Liver (tissue), 9 donors: ENCODE results near the gene HOATZ. TPM values are rescaled to one million over a fixed set of nuclear protein-coding genes. Genes with fewer than 3 reads are reported as not detected.

Source experiments
- DNase-seq: peaks from one replicate; pipeline ENCODE4 v3.0.0-alpha.2; 2017; ENCODE audit warnings: low spot score
- H3K27ac ChIP-seq, 2 donors: one replicate each; pipeline ENCODE4 v1.7.0; 2013; ENCODE audit warnings: inconsistent platforms in 2 of 2, low read length in 2 of 2, control low read depth in 1 of 2, low read depth in 1 of 2, mild to moderate bottlenecking in 1 of 2
- H3K27me3 ChIP-seq, 4 donors: one replicate each; pipeline versions ENCODE4 v1.6.1 to v1.7.0; 2013; ENCODE audit warnings: low read length in 3 of 4, inconsistent platforms in 1 of 4, mild to moderate bottlenecking in 1 of 4, moderate library complexity in 1 of 4; ENCODE audit not compliant: control insufficient read depth in 4 of 4, insufficient read depth in 4 of 4
- H3K36me3 ChIP-seq, 4 donors: one replicate each; pipeline versions ENCODE4 v1.6.1 to v1.7.0; 2013; ENCODE audit warnings: low read length in 3 of 4, mild to moderate bottlenecking in 3 of 4, low read depth in 1 of 4, moderate library complexity in 1 of 4; ENCODE audit not compliant: control insufficient read depth in 4 of 4, insufficient read depth in 3 of 4
- H3K4me1 ChIP-seq, 4 donors: one replicate each; pipeline versions ENCODE4 v1.6.1 to v1.7.0; 2013; ENCODE audit warnings: low read length in 3 of 4, mild to moderate bottlenecking in 3 of 4, moderate library complexity in 1 of 4; ENCODE audit not compliant: control insufficient read depth in 4 of 4, insufficient read depth in 4 of 4
- H3K4me3 ChIP-seq, 3 donors: one replicate each; pipeline versions ENCODE4 v1.6.1 to v1.7.0; 2013; ENCODE audit warnings: low read length in 3 of 3, control low read depth in 1 of 3, low read depth in 1 of 3, mild to moderate bottlenecking in 1 of 3
- H3K9ac ChIP-seq, 2 donors: one replicate each; pipeline ENCODE4 v1.7.0; 2013; ENCODE audit warnings: low read length in 2 of 2, mild to moderate bottlenecking in 2 of 2, moderate library complexity in 2 of 2, control low read depth in 1 of 2, low read depth in 1 of 2
- H3K9me3 ChIP-seq, 4 donors: one replicate each; pipeline versions ENCODE4 v1.6.1 to v1.7.0; 2013; ENCODE audit warnings: low read length in 3 of 4; ENCODE audit not compliant: control insufficient read depth in 4 of 4
- EGR1 ChIP-seq, 2 donors: IDR thresholded peaks; 2 replicates each; pipeline ENCODE4 v1.6.1; 2016 to 2018; ENCODE audit warnings: antibody characterized with exemption in 2 of 2, low read depth in 2 of 2
- FOXA1 ChIP-seq: IDR thresholded peaks from 2 replicates; pipeline ENCODE4 v1.6.1; 2016; ENCODE audit warnings: antibody characterized with exemption
- FOXA2 ChIP-seq: IDR thresholded peaks from 2 replicates; pipeline ENCODE4 v1.6.1; 2016; ENCODE audit warnings: antibody characterized with exemption
- GABPA ChIP-seq, 2 donors: IDR thresholded peaks in 1 of 2; conservative IDR thresholded peaks in 1 of 2; 2 replicates each; pipeline ENCODE4 v1.6.1; 2016; ENCODE audit warnings: antibody characterized with exemption in 2 of 2, mild to moderate bottlenecking in 1 of 2, moderate library complexity in 1 of 2
- HNF4A ChIP-seq, 2 donors: conservative IDR thresholded peaks; 2 replicates each; pipeline ENCODE4 v1.6.1; 2016; ENCODE audit warnings: antibody characterized with exemption in 2 of 2, mild to moderate bottlenecking in 2 of 2
- HNF4G ChIP-seq: IDR thresholded peaks from 2 replicates; pipeline ENCODE4 v1.6.1; 2016; ENCODE audit warnings: antibody characterized with exemption
- JUND ChIP-seq, 2 donors: IDR thresholded peaks; 2 replicates each; pipeline ENCODE4 v1.6.1; 2016; ENCODE audit warnings: antibody characterized with exemption in 2 of 2
- NR2F2 ChIP-seq: IDR thresholded peaks from 2 replicates; pipeline ENCODE4 v1.6.1; 2016; ENCODE audit warnings: antibody characterized with exemption
- RAD21 ChIP-seq, 2 donors: IDR thresholded peaks; 2 replicates each; pipeline ENCODE4 v1.6.1; 2016; ENCODE audit warnings: antibody characterized with exemption in 2 of 2, mild to moderate bottlenecking in 2 of 2
- SP1 ChIP-seq: IDR thresholded peaks from 2 replicates; pipeline ENCODE4 v1.6.1; 2018; ENCODE audit warnings: antibody characterized with exemption, mild to moderate bottlenecking
- TAF1 ChIP-seq: conservative IDR thresholded peaks from 2 replicates; pipeline ENCODE4 v1.6.1; 2016; ENCODE audit warnings: antibody characterized with exemption, mild to moderate bottlenecking
- YY1 ChIP-seq: IDR thresholded peaks from 2 replicates; pipeline ENCODE4 v1.6.1; 2016; ENCODE audit warnings: antibody characterized with exemption, mild to moderate bottlenecking
- WGBS: extraction: QIAGEN DNeasy Blood & Tissue Kit; methylation state at CpG from one replicate; pipeline ENCODE4 v1.1.7; 2013; 5-methylcytosine and 5-hydroxymethylcytosine counted together
- polyA plus RNA-seq, 2 donors: library from polyadenylated mRNA; stranded (reverse) in 1 of 2; unstranded in 1 of 2; fragments of 200-250 nt in 1 of 2; fragments of >200 nt in 1 of 2; fragmentation: Nextera tagmentation in 1 of 2; extraction: Ambion mirVana in 1 of 2; gene quantifications; one replicate each; pipeline versions ENCODE4 v1.2.1 to v1.2.3, GENCODE V29; 2013 to 2015
- total RNA-seq, 2 donors: library from RNA; depleted of rRNA; stranded (reverse); fragments of >200 nt; gene quantifications; one replicate each; pipeline ENCODE4 v1.2.3, GENCODE V29; 2014
- TF ChIP-seq, protein P1 (sequence below): fragments of 150-350 bp; IDR thresholded peaks from 2 replicates; pipeline ENCODE4 v1.5.1; 2017; ENCODE audit warnings: improper control_type of control experiment, low read depth, low read length; ENCODE audit not compliant: missing input control
- TF ChIP-seq, protein P2 (sequence below): IDR thresholded peaks from 2 replicates; pipeline ENCODE4 v1.6.1; 2016; ENCODE audit warnings: antibody characterized with exemption
- TF ChIP-seq, protein P3 (sequence below): IDR thresholded peaks from 2 replicates; pipeline ENCODE4 v1.6.1; 2016; ENCODE audit warnings: antibody characterized with exemption
- TF ChIP-seq, protein P4 (sequence below): IDR thresholded peaks from 2 replicates; pipeline ENCODE4 v1.6.1; 2016; ENCODE audit warnings: antibody characterized with exemption, mild to moderate bottlenecking
- TF ChIP-seq, protein P5 (sequence below): IDR thresholded peaks from 2 replicates; pipeline ENCODE4 v1.6.1; 2016; ENCODE audit warnings: antibody characterized with exemption
- donor health status: healthy.
- donor health status: healthy.
- donor health status: healthy.
- donor health status: healthy.
- donor health status: healthy.

HOATZ gene
- total and polyA plus RNA-seq, 4 donors: not detected

DNA sequence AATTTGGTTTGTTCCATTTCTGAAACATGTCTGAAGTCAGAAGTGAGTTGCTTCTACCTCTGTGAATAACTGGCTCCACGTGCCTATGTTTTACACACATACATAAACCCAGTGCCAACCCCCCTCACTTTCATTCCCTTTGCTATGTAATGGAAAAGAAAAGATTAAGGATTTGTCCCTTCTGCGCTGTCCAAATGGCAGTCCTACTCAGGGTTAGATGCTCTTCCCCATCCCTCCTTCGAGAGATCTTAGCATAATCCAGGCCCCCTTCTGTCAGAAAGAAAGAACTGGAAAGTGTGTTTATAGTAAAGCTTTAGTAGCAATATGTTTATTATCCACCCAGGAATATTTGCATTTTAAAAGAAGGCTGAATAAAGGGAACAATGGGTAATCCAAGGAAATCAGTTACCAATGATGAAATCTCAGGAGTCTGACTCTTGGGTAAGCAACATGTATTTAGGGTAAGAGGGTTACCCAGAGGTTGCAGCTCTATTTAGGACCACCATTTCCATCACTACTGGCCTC lies 22.8 kb downstream of the HOATZ start:
- Histone ChIP-seq H3K27me3 (peaks cover 0 to 4% (median 1%) of the 10 kb centered on the region in 4 donors), H3K4me3 (no peak overlapping the region), H3K27ac (no peak overlapping the region), H3K9ac (no peak overlapping the region), H3K36me3 (no peaks in the 10 kb centered on the region), H3K9me3 (no peaks in the 10 kb centered on the region), H3K4me1 (peaks cover 0 to 22% (median 11%) of the 10 kb centered on the region in 4 donors)
- DNase-seq: no peak
- 66% methylated on average over 3 of the region's 3 CpGs for WGBS
- TF ChIP-seq SP1 (no peak), YY1 (no peak)

DNA sequence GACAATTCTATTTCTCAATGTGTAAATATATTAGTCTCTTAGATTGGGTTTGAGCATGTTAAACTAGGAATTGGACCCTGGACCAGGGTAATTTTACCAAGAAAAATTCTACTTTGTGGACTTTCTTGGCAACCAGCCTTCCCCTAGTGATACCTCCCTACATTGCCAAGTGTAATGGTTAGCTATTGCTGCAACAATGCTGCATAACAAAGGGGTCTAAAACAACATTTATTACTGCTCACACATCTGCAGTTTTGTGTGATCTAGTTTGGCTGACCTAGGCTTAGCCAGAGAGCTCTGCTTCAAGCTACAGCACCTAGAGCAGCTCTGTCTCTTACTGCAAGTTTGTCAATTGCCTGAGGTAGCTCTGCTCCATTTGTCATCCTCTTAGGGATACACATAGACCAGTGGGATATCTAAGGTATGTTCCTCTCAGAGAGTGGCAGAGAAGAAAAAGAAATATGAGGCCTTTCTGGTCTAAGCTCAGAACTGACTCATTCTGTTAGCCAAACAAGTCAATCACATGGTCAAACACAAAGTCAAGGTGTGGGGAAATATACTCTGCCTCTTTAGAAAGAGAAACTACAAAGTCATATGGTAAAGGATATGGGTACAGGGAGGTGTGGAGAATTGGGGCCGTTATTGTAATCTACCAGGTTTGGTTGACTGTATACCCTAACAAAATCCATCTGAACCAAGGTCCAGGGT lies 24.0 kb downstream of the HOATZ start:
- peaks cover 0 to 22% (median 11%) of the 10 kb centered on the region in 4 donors for H3K4me1 ChIP-seq
- WGBS: 84% methylated on average over 1 of the region's 1 CpG
- DNase-seq: no peak
- no peak overlapping the region for H3K27ac ChIP-seq
- H3K9me3 ChIP-seq: no peaks in the 10 kb centered on the region
- no peaks in the 10 kb centered on the region for H3K36me3 ChIP-seq
- H3K9ac ChIP-seq: no peak overlapping the region
- H3K4me3 ChIP-seq: no peak overlapping the region
- peaks cover 0 to 4% (median 1%) of the 10 kb centered on the region in 4 donors for H3K27me3 ChIP-seq
- TF ChIP-seq FOXA2: no peak
- TF ChIP-seq EGR1 (IDR thresholded peaks at IDR 0.05; ENCODE audit: low read depth in 2 of 2): no peak
- TF ChIP-seq RAD21 (IDR thresholded peaks at IDR 0.05): no peak
- TF ChIP-seq JUND (IDR thresholded peaks at IDR 0.05): no peak
- no peak for TF ChIP-seq HNF4A (conservative IDR thresholded peaks at IDR 0.05)
- no peak for TF ChIP-seq FOXA1
- TF ChIP-seq, protein P1, sequence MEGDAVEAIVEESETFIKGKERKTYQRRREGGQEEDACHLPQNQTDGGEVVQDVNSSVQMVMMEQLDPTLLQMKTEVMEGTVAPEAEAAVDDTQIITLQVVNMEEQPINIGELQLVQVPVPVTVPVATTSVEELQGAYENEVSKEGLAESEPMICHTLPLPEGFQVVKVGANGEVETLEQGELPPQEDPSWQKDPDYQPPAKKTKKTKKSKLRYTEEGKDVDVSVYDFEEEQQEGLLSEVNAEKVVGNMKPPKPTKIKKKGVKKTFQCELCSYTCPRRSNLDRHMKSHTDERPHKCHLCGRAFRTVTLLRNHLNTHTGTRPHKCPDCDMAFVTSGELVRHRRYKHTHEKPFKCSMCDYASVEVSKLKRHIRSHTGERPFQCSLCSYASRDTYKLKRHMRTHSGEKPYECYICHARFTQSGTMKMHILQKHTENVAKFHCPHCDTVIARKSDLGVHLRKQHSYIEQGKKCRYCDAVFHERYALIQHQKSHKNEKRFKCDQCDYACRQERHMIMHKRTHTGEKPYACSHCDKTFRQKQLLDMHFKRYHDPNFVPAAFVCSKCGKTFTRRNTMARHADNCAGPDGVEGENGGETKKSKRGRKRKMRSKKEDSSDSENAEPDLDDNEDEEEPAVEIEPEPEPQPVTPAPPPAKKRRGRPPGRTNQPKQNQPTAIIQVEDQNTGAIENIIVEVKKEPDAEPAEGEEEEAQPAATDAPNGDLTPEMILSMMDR: no peak
- no peak for TF ChIP-seq GABPA (IDR thresholded peaks at IDR 0.05 in 1 of 2, conservative IDR thresholded peaks at IDR 0.05 in 1 of 2)
- TF ChIP-seq TAF1: no peak
- TF ChIP-seq, protein P2, sequence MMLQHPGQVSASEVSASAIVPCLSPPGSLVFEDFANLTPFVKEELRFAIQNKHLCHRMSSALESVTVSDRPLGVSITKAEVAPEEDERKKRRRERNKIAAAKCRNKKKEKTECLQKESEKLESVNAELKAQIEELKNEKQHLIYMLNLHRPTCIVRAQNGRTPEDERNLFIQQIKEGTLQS: no peak
- TF ChIP-seq YY1: no peak
- TF ChIP-seq, protein P3, sequence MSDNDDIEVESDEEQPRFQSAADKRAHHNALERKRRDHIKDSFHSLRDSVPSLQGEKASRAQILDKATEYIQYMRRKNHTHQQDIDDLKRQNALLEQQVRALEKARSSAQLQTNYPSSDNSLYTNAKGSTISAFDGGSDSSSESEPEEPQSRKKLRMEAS: no peak
- TF ChIP-seq, protein P4, sequence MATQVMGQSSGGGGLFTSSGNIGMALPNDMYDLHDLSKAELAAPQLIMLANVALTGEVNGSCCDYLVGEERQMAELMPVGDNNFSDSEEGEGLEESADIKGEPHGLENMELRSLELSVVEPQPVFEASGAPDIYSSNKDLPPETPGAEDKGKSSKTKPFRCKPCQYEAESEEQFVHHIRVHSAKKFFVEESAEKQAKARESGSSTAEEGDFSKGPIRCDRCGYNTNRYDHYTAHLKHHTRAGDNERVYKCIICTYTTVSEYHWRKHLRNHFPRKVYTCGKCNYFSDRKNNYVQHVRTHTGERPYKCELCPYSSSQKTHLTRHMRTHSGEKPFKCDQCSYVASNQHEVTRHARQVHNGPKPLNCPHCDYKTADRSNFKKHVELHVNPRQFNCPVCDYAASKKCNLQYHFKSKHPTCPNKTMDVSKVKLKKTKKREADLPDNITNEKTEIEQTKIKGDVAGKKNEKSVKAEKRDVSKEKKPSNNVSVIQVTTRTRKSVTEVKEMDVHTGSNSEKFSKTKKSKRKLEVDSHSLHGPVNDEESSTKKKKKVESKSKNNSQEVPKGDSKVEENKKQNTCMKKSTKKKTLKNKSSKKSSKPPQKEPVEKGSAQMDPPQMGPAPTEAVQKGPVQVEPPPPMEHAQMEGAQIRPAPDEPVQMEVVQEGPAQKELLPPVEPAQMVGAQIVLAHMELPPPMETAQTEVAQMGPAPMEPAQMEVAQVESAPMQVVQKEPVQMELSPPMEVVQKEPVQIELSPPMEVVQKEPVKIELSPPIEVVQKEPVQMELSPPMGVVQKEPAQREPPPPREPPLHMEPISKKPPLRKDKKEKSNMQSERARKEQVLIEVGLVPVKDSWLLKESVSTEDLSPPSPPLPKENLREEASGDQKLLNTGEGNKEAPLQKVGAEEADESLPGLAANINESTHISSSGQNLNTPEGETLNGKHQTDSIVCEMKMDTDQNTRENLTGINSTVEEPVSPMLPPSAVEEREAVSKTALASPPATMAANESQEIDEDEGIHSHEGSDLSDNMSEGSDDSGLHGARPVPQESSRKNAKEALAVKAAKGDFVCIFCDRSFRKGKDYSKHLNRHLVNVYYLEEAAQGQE: no peak
- no peak for TF ChIP-seq NR2F2
- TF ChIP-seq HNF4G: no peak
- TF ChIP-seq, protein P5, sequence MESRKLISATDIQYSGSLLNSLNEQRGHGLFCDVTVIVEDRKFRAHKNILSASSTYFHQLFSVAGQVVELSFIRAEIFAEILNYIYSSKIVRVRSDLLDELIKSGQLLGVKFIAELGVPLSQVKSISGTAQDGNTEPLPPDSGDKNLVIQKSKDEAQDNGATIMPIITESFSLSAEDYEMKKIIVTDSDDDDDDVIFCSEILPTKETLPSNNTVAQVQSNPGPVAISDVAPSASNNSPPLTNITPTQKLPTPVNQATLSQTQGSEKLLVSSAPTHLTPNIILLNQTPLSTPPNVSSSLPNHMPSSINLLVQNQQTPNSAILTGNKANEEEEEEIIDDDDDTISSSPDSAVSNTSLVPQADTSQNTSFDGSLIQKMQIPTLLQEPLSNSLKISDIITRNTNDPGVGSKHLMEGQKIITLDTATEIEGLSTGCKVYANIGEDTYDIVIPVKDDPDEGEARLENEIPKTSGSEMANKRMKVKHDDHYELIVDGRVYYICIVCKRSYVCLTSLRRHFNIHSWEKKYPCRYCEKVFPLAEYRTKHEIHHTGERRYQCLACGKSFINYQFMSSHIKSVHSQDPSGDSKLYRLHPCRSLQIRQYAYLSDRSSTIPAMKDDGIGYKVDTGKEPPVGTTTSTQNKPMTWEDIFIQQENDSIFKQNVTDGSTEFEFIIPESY: no peak
